Neuronal stem cell (in vitro differentiated cells): ENCODE data around the gene TMEM9.

ENCODE experiments used
- DNase-seq: peaks from one replicate; pipeline ENCODE4 v3.0.0-alpha.2; 2013; ENCODE audit warnings: low spot score
- H2AFZ ChIP-seq: one replicate; pipeline ENCODE4 v1.6.1; 2013; ENCODE audit warnings: mild to moderate bottlenecking, low read length, inconsistent platforms
- H2AK5ac ChIP-seq: 2 replicates; pipeline ENCODE4 v1.6.1; 2013; ENCODE audit warnings: low read depth, mild to moderate bottlenecking, inconsistent platforms, low read length, moderate library complexity, mixed read lengths
- H2BK120ac ChIP-seq: 2 replicates; pipeline ENCODE4 v1.6.1; 2013; ENCODE audit warnings: low read depth, mild to moderate bottlenecking, inconsistent platforms, low read length, moderate library complexity, mixed read lengths
- H2BK12ac ChIP-seq: one replicate; pipeline ENCODE4 v1.6.1; 2013; ENCODE audit warnings: low read length, inconsistent platforms
- H2BK15ac ChIP-seq: 2 replicates; pipeline ENCODE4 v1.6.1; 2013; ENCODE audit warnings: mild to moderate bottlenecking, low read length, inconsistent platforms, mixed read lengths
- H2BK5ac ChIP-seq: one replicate; pipeline ENCODE4 v1.6.1; 2013; ENCODE audit warnings: inconsistent platforms, mild to moderate bottlenecking, low read length, moderate library complexity
- H3K14ac ChIP-seq: one replicate; pipeline ENCODE4 v1.6.1; 2013; ENCODE audit warnings: low read length, inconsistent platforms
- H3K18ac ChIP-seq: 2 replicates; pipeline ENCODE4 v1.6.1; 2013; ENCODE audit warnings: low read length, inconsistent platforms
- H3K23ac ChIP-seq: 2 replicates; pipeline ENCODE4 v1.6.1; 2013; ENCODE audit warnings: low read depth, mild to moderate bottlenecking, mixed read lengths, low read length, inconsistent platforms; ENCODE audit not compliant: poor library complexity
- H3K27ac ChIP-seq: replicated peaks from 3 replicates; pipeline ENCODE4 v1.5.1; 2013; ENCODE audit warnings: low read length, inconsistent platforms
- H3K27me3 ChIP-seq, 3 experiments: 2 replicates each; pipeline ENCODE4 v1.6.1; 2013; ENCODE audit warnings: low read length in 3 of 3, mild to moderate bottlenecking in 2 of 3, inconsistent platforms in 1 of 3, low read depth in 1 of 3, mixed read lengths in 1 of 3, moderate library complexity in 1 of 3; ENCODE audit not compliant: control insufficient read depth in 3 of 3, insufficient read depth in 3 of 3
- H3K36me3 ChIP-seq, 2 donors: replicated peaks in 1 of 2; 2 replicates each; pipeline ENCODE4 v1.6.1; 2013; ENCODE audit warnings: low read length in 2 of 2; ENCODE audit not compliant: control insufficient read depth in 2 of 2, insufficient read depth in 2 of 2
- H3K4ac ChIP-seq: 2 replicates; pipeline ENCODE4 v1.6.1; 2013; ENCODE audit warnings: inconsistent platforms, mild to moderate bottlenecking, low read length, moderate library complexity
- H3K4me1 ChIP-seq, 2 donors: 1 replicate in 1 of 2; 2 replicates in 1 of 2; pipeline ENCODE4 v1.6.1; 2013; ENCODE audit warnings: low read length in 2 of 2, low read depth in 1 of 2; ENCODE audit not compliant: control insufficient read depth in 2 of 2, insufficient read depth in 1 of 2
- H3K4me2 ChIP-seq: one replicate; pipeline ENCODE4 v1.6.1; 2013; ENCODE audit warnings: mild to moderate bottlenecking, low read length, inconsistent platforms; ENCODE audit not compliant: insufficient read depth, poor library complexity, severe bottlenecking
- H3K4me3 ChIP-seq, 2 donors: 2 replicates each; pipeline ENCODE4 v1.5.1; 2013; ENCODE audit warnings: low read length in 2 of 2, mild to moderate bottlenecking in 2 of 2, inconsistent platforms in 1 of 2, moderate library complexity in 1 of 2
- H3K79me1 ChIP-seq: one replicate; pipeline ENCODE4 v1.6.1; 2013; ENCODE audit warnings: low read depth, mild to moderate bottlenecking, inconsistent platforms, low read length, moderate library complexity
- H3K9ac ChIP-seq: one replicate; pipeline ENCODE4 v1.6.1; 2013; ENCODE audit warnings: mild to moderate bottlenecking, low read depth, low read length, inconsistent platforms; ENCODE audit not compliant: poor library complexity
- H3K9me3 ChIP-seq, 2 donors: replicated peaks in 1 of 2; 2 replicates each; pipeline versions ENCODE3 to v1.6.1; 2013; ENCODE audit warnings: low read length in 2 of 2, mild to moderate bottlenecking in 2 of 2, inconsistent platforms in 1 of 2, low read depth in 1 of 2, mixed read lengths in 1 of 2, moderate library complexity in 1 of 2; ENCODE audit not compliant: control insufficient read depth in 2 of 2, insufficient read depth in 1 of 2
- H4K8ac ChIP-seq: one replicate; pipeline ENCODE4 v1.6.1; 2013; ENCODE audit warnings: low read depth, mild to moderate bottlenecking, inconsistent platforms, low read length, moderate library complexity
- H4K91ac ChIP-seq: one replicate; pipeline ENCODE4 v1.6.1; 2013; ENCODE audit warnings: low read length, low read depth, mild to moderate bottlenecking, inconsistent platforms; ENCODE audit not compliant: poor library complexity
- WGBS, 2 donors: extraction: QIAGEN DNeasy Blood & Tissue Kit; methylation state at CpG; one replicate each; pipeline ENCODE4 v1.1.7; 2013; ENCODE audit warnings: missing lambda C conversion rate in 2 of 2, mixed read lengths in 1 of 2; ENCODE audit not compliant: insufficient read length in 2 of 2, insufficient replicate concordance in 1 of 2; ENCODE audit errors: extremely low coverage in 2 of 2; 5-methylcytosine and 5-hydroxymethylcytosine counted together

TMEM9 gene

GRCh38 chr1:201157949-201158348 lies 3.7 kb upstream of the TMEM9 start:
- H3K9ac ChIP-seq, result no peak overlapping the region
- H3K27ac ChIP-seq, result no peak overlapping the region
- H2BK15ac ChIP-seq, result no peak overlapping the region
- no peak overlapping the region for H2BK5ac ChIP-seq
- no peak overlapping the region for H3K4ac ChIP-seq
- H3K27me3 ChIP-seq, result peaks cover 0 to 23% (median 0%) of the 10 kb centered on the region in 3 experiments
- H3K14ac ChIP-seq, result no peak overlapping the region
- H2AK5ac ChIP-seq, result no peak overlapping the region
- H3K4me2 ChIP-seq, result no peak overlapping the region
- H3K36me3 ChIP-seq, result no peaks in the 10 kb centered on the region
- H3K23ac ChIP-seq, result no peak overlapping the region
- H4K91ac ChIP-seq, result no peak overlapping the region
- H2AFZ ChIP-seq, result no peak overlapping the region
- H3K9me3 ChIP-seq, result peaks cover 0 to 5% of the 10 kb centered on the region in 2 donors
- WGBS, 2 donors, result no CpG with 5 or more reads among the region's 2 CpGs
- DNase-seq, result no peak
- no peak overlapping the region for H3K18ac ChIP-seq
- no peak overlapping the region for H2BK120ac ChIP-seq
- H3K4me1 ChIP-seq, result peaks cover 6 to 11% of the 10 kb centered on the region in 2 donors
- no peak overlapping the region for H3K4me3 ChIP-seq
- H3K79me1 ChIP-seq, result peaks cover 8% of the 10 kb centered on the region
- no peak overlapping the region for H4K8ac ChIP-seq
- no peak overlapping the region for H2BK12ac ChIP-seq

GRCh38 chr1:201156819-201157218 lies 2.5 kb upstream of the TMEM9 start:
- Histone ChIP-seq H3K9me3 (peaks cover 0 to 5% of the 10 kb centered on the region in 2 donors), H3K4me2 (no peak overlapping the region), H3K14ac (no peak overlapping the region), H3K79me1 (peaks cover 8% of the 10 kb centered on the region), H3K4me1 (peaks cover 6 to 12% of the 10 kb centered on the region in 2 donors), H3K4ac (no peak overlapping the region), H3K18ac (no peak overlapping the region), H3K36me3 (peaks cover 3 to 9% of the 10 kb centered on the region in 2 donors), H2BK5ac (no peak overlapping the region), H2AFZ (no peak overlapping the region), H2BK12ac (no peak overlapping the region), H4K8ac (no peak overlapping the region), H2BK15ac (no peak overlapping the region), H2AK5ac (no peak overlapping the region), H3K27ac (no peak overlapping the region), H4K91ac (no peak overlapping the region), H3K9ac (no peak overlapping the region), H3K27me3 (peaks cover 0 to 23% (median 0%) of the 10 kb centered on the region in 3 experiments), H3K23ac (no peak overlapping the region), H2BK120ac (no peak overlapping the region), H3K4me3 (no peak overlapping the region)
- no peak for DNase-seq

GRCh38 chr1:201156346-201156745 lies 2.1 kb upstream of the TMEM9 start:
- Histone ChIP-seq H3K4ac (no peak overlapping the region), H3K27me3 (peaks cover 0 to 23% (median 0%) of the 10 kb centered on the region in 3 experiments), H3K18ac (no peak overlapping the region), H3K14ac (no peak overlapping the region), H4K8ac (no peak overlapping the region), H3K9ac (no peak overlapping the region), H2AK5ac (no peak overlapping the region), H3K36me3 (peaks cover 8 to 14% of the 10 kb centered on the region in 2 donors), H3K79me1 (peaks cover 8% of the 10 kb centered on the region), H2BK12ac (no peak overlapping the region), H2BK15ac (no peak overlapping the region), H3K4me3 (no peak overlapping the region), H3K4me1 (peaks cover 6 to 12% of the 10 kb centered on the region in 2 donors), H3K4me2 (no peak overlapping the region), H4K91ac (no peak overlapping the region), H3K9me3 (peaks cover 0 to 5% of the 10 kb centered on the region in 2 donors), H2BK5ac (no peak overlapping the region), H3K23ac (no peak overlapping the region), H2AFZ (no peak overlapping the region), H2BK120ac (no peak overlapping the region), H3K27ac (no peak overlapping the region)
- no peak for DNase-seq
- WGBS, 2 donors, result no CpG with 5 or more reads among the region's 3 CpGs

GRCh38 chr1:201155354-201155753 lies 1.1 kb upstream of the TMEM9 start:
- peaks cover 0 to 5% of the 10 kb centered on the region in 2 donors for H3K9me3 ChIP-seq
- no peak overlapping the region for H2BK12ac ChIP-seq
- no peak overlapping the region for H4K8ac ChIP-seq
- peaks cover 16 to 23% of the 10 kb centered on the region in 2 donors for H3K36me3 ChIP-seq
- DNase-seq, result no peak
- no peak overlapping the region for H2AFZ ChIP-seq
- H2BK120ac ChIP-seq, result no peak overlapping the region
- no peak overlapping the region for H2AK5ac ChIP-seq
- H3K4me2 ChIP-seq, result no peak overlapping the region
- no CpG with 5 or more reads among the region's 2 CpGs for WGBS, 2 donors
- H3K4me3 ChIP-seq, result no peak overlapping the region
- no peak overlapping the region for H3K9ac ChIP-seq
- peaks cover 8% of the 10 kb centered on the region for H3K79me1 ChIP-seq
- no peak overlapping the region for H3K14ac ChIP-seq
- no peak overlapping the region for H3K23ac ChIP-seq
- H3K4me1 ChIP-seq, result peaks cover 6 to 12% of the 10 kb centered on the region in 2 donors
- no peak overlapping the region for H3K18ac ChIP-seq
- H4K91ac ChIP-seq, result no peak overlapping the region
- H2BK15ac ChIP-seq, result no peak overlapping the region
- H3K4ac ChIP-seq, result no peak overlapping the region
- no peak overlapping the region for H2BK5ac ChIP-seq
- no peak overlapping the region for H3K27ac ChIP-seq
- H3K27me3 ChIP-seq, result peaks cover 0 to 23% (median 0%) of the 10 kb centered on the region in 3 experiments
